H4 (cell line): Measurements from ENCODE around the gene GALNT1. TPM values are rescaled to one million over a fixed set of nuclear protein-coding genes. Genes with fewer than 3 reads are reported as not detected.
"Not testable (repeated sequence)": the region's sequence is repeated elsewhere in the genome, so short reads cannot be mapped to it uniquely, and the experiment has no call there.

Experiments
- DNase-seq: peaks from one replicate; pipeline ENCODE4 v3.0.0-alpha.2; 2015; ENCODE audit warnings: low spot score
- total RNA-seq: library from RNA; depleted of rRNA; stranded (reverse); fragments of >200 nt; shearing (Covaris generic); gene quantifications from 2 replicates; pipeline ENCODE4 v1.2.3, GENCODE V29; 2014; rRNA removed

GALNT1 gene
- 70.6 and 85.4 TPM in 2 replicates for total RNA-seq

DNA sequence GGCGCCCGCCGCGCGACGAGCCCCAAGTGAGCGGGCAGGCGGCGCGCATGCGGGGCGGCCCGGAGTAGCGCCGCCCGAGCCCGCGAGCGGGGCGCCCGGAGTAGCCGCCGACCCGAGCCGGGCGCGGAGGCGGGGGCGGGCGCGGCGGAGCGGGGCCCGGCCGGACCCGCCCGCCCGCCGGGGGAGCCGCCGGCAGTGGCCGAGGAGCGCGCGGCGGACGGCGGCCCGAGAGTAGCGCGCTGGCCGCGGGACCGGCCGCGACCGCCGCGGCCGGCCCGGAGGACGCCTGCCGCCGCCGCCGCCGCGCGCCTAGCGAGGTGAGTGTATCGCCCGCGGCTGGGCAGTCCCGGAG, at the start of gene GALNT1:
Gene GALNT1 (plus strand): TSS at position 195 of the 352 bp plus-strand sequence. CDS start 72,923 bp downstream, outside the sequence.
- no peak for DNase-seq

DNA sequence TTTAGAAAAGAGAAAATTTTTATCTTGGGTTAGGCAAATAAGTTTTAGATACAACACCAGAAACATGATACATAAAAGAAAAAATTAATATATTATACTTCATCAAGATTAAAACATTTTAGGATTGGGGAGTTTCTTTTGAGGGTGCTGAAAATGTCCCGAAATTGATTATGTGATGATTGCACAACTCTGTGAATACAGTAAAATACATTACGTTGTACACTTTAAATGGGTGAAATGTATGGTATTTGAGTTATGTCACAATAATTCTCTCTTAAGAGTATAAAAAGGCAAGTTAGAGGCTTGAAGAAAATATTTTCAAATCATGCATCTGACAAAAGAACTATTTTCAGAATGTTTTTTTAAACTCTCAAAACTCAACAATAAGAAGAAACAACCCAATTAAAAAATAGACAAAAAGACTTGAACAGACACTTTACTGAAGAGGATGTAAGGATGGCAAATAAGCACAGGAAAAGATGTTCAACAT, 47.6 kb upstream of the GALNT1 start:
- DNase-seq: no peak

- no peak for DNase-seq
Observed at GRCh38 chr18:35535297-35535696, 46.2 kb upstream of the GALNT1 start.

GRCh38 chr18:35542356-35542755, 39.2 kb upstream of the GALNT1 start:
- no peak for DNase-seq

GRCh38 chr18:35547008-35547605, 34.4 kb upstream of the GALNT1 start:
- no peak for DNase-seq

DNA sequence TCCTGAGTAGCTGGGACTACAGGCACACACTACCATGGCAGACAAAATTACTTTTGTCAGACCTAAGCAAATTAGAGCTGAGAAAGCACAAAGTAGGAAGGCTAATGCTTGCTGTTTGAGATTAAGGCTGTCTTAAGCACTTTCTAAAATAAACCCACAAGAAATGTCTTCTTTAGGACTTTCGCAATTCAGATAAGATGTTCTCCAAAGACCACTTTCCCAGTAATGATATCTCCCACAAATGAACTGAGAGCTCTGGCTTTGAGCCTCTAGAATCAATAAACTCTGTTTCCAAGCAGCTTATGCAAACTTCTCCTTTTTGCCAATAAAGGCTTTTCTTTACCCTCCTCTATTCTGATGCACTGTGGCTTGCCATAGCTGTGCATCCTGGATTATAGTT, 32.0 kb upstream of the GALNT1 start:
- DNase-seq: no peak

DNA sequence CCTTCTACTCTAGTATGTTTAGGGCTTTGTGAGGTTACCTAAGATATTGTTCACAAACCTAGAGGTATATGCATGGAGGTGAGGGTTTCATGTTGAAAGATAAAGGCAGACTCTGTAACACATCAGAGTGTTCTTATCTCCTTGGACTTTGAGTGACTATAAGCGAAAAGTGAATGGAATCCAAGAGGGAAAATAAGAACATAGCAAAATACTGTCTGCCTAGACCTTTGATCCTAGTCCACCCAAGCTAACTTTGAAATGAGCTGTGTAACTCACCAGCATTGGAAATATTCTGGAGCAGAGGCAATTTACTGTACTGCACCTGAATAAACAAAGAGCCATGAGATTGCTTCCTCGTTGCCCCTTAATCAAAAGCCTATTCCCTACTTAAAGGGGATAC, 28.2 kb upstream of the GALNT1 start:
- DNase-seq: no peak

GRCh38 chr18:35555538-35555937, 26.0 kb upstream of the GALNT1 start:
- DNase-seq: not testable (repeated sequence)

GRCh38 chr18:35559867-35560266, 21.7 kb upstream of the GALNT1 start:
- DNase-seq: no peak

DNA sequence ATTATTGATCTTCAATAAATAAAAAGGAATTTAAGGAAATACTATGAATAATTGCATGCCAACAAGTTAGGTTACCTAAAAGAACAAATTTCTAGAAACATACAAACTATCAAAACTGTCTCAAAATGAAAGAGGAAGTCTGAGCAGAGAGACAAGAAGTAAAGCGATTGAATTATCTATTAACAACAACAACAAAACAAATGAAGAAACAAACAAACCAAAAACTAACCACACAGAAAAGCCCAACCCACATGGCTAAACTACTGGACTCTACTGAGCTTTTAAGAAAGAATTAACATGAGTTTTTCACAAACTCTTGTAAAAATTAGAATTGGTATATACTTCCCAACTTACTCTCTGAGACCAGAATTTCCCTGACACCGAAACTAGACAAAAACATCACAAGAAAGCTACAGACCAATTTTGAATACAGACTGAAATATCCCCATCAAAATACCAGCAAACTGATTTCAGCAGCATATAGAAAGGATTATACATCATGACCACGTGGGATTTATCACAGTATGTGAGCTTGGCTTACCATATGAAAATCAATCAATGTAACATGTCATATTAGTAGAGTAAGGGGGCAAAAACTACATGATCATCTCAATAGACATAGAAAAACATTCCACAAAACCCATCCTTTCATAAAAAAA, 16.6 kb upstream of the GALNT1 start:
- DNase-seq: no peak

- DNase-seq: no peak
Observed at GRCh38 chr18:35566019-35566418, 15.5 kb upstream of the GALNT1 start.

DNA sequence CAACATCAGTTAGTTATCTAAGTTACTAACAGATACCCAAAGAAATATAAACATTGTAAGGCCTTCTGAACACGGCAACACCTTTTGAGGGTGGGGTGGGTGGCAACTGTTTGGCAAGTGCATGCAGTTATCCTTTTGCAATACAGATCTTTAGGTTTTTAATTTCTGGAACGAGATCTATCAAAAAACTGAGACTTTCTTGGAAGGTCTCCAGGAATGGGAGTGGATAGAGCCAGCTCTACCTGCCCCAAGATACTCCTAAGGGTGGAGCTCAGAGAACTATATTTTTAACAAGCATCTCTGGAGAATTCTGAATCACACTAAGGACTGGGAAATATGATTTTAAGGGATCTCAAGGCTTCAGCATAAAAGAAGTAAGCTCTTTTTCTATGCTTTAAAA, 11.4 kb upstream of the GALNT1 start:
- DNase-seq: no peak

DNA sequence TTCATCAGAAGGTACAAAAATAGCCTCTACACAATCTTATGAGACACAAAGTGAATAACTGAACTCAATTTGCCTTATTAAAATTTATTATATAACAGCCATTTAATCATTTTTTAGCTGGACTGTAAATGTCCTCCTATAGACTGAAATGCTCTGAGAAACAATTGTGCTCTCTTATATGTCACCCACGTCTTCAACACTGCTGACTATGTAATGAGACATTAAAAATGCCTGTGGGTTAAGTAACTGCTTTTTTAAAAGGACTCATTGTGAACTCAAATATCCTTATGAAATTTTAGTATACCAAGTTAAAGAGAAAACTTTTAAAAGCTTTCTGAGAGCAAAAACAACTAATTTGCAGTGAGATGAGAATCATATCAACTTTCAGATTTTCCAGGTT, 10.4 kb upstream of the GALNT1 start:
- DNase-seq: no peak

- no peak for DNase-seq
Observed at GRCh38 chr18:35572644-35573043, 8.9 kb upstream of the GALNT1 start.

DNA sequence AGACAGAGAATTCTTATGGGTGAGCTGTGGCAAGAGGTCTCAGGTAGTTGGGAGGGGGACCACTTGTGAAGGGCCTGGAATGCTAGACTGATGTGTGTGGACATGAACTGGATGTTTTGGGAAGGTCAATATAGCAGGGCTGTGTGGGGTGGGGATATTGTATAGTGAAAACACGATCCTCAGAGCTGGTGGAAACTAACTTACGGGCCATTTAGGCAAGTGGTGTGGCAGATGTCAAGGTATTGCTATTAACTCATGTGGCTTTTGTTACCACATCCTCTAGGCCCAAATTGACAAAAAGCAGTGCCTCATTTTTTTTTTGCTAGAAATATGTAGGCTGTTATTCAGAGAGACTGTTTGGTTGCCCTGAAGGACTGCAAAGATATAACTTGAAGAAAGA, 8.0 kb upstream of the GALNT1 start:
- DNase-seq: no peak

DNA sequence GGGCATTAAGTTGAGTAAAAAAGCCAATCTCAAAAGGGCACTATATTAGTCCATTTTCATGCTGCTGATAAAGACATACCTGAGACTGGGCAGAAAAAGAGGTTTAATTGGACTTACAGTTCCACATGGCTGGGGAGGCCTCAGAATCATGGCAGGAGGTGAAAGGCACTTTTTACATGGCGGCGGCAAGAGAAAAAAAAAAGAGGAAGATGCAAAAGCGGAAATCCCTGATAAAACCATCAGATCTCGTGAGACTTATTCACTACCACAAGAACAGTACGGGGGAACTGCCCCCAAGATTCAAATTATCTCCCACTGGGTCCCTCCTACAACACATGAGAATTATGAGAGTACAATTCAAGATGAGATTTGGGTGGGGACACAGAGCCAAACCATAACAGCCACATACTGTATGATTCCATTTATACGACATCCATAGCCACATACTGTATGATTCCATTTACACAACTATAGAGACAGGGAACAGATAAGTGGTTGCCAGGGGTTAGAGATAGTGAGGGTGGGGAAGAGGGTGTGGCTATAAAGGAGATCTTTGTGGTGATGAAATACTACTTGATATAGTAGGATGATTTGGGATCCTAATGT, 5.2 kb upstream of the GALNT1 start:
- not testable (repeated sequence) for DNase-seq

- DNase-seq: no peak
Observed at GRCh38 chr18:35577045-35577848, 4.3 kb upstream of the GALNT1 start.

GRCh38 chr18:35578481-35578880, 3.1 kb upstream of the GALNT1 start:
- DNase-seq: no peak

DNA sequence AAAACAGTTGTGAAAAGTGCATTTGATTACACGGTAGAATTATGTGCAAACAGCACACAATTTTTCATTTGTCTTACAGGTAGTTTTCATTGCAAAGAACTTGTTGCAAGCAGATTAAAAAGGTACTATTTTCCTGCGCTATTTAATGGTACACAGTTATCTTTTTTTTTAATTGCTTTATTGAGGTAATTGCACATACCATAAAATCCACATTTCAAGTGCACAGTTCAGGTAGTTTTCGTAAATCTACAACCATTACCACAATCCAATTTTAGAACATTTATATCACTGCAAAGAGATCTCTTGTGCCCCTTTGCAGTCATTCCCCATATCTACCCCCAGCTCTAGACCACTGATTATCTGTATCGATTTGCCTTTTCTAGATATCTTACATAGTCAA, 2.6 kb upstream of the GALNT1 start:
- no peak for DNase-seq

DNA sequence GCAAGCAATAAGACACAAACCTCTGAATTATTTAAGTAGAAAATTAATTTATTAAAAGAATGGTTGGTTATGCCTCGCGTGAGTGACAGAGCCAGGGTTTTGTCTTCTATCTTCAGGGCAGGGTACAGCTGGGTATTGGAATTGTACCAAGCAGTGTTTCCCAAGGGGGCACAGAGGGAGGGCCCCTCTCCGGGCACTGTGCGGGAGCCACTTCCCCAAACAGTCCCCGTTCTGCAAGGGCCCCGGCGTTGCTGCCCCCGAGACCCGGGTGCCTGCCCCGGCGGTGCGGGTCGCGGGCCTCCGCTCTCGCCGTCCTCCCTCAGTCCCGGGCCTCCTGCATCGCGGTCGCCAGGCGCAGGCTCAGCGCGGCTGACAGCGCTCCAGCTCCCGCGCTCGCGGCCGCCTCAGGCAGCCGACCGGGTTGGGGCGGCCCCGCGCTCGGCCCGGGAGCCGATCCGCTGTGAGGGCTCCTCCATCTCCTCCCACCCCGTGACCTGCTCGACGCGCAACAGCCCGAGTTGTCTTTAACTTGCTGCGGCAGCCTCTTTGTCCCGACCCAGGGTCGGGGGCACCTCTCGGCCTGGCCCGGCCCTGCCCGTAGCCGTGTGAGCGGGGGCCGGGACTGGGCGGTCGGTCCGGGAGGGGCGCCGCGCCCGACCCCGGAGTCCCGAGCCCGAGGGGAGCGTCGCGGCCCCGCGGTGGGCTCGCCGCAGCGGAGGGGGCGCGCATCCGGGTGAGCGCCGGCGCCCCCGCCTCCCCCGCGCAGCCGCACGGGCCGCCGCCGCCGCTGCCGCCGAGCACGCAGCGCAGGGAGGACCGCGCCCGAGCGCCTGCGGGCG, 620 bp upstream of the GALNT1 start:
- DNase-seq: peak; percentile 31

DNA sequence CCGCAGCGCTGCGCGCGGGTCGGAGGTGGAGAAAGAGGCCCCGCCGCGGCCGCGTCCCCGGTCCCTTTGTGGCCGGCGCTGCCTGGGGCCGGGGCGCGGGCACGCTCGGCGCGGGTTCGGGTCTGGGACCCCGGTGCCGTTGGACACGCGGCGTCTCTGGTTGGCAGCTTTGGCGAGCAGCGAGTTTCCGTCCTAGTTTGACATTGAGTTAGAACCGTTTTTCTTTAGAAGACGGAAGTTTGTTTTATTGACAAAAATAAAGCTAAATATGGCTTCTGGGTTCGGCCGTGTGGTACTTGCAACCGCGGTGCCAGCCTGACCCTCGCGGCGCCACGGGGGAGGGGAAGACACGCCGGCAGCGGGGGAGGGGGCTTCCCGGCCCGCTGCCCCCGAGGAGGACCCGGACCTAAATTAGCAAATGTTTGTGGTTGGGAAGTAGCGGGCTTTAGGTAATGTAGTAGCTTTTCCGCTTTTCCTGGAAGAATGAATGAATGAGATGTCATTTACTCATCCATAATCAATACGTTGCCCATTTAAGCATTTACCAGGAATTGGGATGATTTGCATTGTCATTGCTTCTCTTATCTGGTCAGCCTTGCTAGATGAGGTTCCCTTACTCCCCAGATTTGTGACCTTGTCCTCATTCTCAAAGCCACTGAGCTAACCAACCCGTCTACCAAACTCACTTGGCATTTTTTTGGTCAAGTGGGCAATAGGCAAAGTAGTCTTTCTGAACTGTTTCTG, 530 bp downstream of the GALNT1 start:
- no peak for DNase-seq
